MM.1S (cell line): ENCODE measurements around the gene MEGF6.

Experiments used
- EZH2phosphoT487 ChIP-seq: fragments of 300-600 bp; sonication (generic); IDR thresholded peaks from 2 replicates; pipeline ENCODE4 v1.6.1; 2018; ENCODE audit warnings: antibody characterized with exemption, low read length
- TF ChIP-seq, protein P1 (sequence below): fragments of 300-600 bp; sonication (generic); IDR thresholded peaks from 2 replicates; pipeline ENCODE4 v1.5.1; 2016; ENCODE audit warnings: antibody characterized with exemption, low read length, mixed read lengths

DNA sequence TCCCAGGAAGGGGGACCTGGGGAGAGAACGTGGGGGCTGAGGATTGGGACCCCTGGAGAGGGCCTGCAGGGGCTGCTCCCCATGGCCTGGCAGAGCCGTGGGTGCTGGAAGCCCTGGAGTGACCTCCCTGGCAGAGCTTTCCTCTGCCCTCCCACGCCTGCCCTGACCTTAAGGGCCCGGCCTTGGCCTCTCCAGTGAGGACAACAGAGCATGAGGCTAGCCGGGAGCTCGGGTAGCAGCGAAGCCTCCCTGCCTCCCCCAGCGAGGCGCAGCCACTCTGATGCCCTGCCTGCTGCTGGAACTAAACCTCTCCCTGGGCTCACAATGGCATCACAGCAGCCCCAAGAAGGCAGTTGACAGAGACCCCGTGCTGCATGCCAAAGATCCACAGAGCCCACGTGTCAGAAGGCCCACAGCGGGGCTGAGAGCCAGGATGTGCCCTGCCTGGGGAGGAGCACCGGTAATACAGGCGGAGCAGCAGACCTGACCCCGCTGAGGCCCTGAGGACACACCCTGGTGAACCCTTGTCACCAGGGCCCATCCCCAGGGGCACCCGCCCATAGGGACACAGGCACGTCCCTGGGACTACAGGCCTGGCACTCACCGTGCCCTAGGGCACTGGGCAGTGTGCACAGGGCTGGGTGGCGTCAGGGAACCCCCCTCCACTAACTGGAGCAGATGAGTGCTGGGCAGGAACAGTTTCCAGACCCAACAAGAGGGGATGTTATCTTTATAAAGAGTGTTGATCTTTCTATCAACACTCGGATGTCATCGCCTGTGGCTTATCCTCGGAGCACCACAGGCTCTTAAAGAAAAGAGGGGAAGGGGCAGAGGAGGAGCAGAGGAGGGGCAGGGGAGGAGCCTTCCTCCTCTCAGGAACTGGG is 108.4 kb downstream of the MEGF6 start:
- TF ChIP-seq, protein P1, sequence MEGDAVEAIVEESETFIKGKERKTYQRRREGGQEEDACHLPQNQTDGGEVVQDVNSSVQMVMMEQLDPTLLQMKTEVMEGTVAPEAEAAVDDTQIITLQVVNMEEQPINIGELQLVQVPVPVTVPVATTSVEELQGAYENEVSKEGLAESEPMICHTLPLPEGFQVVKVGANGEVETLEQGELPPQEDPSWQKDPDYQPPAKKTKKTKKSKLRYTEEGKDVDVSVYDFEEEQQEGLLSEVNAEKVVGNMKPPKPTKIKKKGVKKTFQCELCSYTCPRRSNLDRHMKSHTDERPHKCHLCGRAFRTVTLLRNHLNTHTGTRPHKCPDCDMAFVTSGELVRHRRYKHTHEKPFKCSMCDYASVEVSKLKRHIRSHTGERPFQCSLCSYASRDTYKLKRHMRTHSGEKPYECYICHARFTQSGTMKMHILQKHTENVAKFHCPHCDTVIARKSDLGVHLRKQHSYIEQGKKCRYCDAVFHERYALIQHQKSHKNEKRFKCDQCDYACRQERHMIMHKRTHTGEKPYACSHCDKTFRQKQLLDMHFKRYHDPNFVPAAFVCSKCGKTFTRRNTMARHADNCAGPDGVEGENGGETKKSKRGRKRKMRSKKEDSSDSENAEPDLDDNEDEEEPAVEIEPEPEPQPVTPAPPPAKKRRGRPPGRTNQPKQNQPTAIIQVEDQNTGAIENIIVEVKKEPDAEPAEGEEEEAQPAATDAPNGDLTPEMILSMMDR, result no peak
- no peak for TF ChIP-seq EZH2phosphoT487
